ENCODE measurements around the gene PPP1R37.

DNA sequence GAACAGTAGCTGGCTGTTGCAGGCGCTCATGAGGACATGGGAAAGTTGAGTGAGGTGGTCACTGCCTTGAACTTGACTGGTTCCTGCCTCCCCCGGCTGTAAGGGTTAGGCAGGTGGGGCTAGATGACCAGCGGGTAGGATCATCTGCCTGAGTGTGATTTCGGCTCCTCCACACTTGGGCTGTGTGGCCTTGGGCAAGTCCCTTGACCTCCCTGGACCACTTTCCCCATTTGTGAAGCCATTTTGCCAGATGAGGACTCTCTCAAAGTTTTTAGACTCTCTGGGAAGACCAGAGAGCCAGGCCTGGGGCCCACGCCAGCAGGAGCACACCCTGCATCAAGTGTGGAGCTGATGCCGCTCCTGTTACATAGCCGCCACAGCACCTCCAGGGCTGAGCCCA, 9.5 kb downstream of the PPP1R37 start:
- TF ChIP-seq, protein P1, sequence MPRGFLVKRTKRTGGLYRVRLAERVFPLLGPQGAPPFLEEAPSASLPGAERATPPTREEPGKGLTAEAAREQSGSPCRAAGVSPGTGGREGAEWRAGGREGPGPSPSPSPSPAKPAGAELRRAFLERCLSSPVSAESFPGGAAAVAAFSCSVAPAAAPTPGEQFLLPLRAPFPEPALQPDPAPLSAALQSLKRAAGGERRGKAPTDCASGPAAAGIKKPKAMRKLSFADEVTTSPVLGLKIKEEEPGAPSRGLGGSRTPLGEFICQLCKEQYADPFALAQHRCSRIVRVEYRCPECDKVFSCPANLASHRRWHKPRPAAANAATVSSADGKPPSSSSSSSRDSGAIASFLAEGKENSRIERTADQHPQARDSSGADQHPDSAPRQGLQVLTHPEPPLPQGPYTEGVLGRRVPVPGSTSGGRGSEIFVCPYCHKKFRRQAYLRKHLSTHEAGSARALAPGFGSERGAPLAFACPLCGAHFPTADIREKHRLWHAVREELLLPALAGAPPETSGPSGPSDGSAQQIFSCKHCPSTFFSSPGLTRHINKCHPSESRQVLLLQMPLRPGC (tag by site-specific recombination; IDR thresholded peaks at IDR 0.05) = no peak
- TF ChIP-seq, protein P2, sequence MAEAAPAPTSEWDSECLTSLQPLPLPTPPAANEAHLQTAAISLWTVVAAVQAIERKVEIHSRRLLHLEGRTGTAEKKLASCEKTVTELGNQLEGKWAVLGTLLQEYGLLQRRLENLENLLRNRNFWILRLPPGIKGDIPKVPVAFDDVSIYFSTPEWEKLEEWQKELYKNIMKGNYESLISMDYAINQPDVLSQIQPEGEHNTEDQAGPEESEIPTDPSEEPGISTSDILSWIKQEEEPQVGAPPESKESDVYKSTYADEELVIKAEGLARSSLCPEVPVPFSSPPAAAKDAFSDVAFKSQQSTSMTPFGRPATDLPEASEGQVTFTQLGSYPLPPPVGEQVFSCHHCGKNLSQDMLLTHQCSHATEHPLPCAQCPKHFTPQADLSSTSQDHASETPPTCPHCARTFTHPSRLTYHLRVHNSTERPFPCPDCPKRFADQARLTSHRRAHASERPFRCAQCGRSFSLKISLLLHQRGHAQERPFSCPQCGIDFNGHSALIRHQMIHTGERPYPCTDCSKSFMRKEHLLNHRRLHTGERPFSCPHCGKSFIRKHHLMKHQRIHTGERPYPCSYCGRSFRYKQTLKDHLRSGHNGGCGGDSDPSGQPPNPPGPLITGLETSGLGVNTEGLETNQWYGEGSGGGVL (tag by site-specific recombination; IDR thresholded peaks at IDR 0.05) = no peak
- TF ChIP-seq, protein P3, sequence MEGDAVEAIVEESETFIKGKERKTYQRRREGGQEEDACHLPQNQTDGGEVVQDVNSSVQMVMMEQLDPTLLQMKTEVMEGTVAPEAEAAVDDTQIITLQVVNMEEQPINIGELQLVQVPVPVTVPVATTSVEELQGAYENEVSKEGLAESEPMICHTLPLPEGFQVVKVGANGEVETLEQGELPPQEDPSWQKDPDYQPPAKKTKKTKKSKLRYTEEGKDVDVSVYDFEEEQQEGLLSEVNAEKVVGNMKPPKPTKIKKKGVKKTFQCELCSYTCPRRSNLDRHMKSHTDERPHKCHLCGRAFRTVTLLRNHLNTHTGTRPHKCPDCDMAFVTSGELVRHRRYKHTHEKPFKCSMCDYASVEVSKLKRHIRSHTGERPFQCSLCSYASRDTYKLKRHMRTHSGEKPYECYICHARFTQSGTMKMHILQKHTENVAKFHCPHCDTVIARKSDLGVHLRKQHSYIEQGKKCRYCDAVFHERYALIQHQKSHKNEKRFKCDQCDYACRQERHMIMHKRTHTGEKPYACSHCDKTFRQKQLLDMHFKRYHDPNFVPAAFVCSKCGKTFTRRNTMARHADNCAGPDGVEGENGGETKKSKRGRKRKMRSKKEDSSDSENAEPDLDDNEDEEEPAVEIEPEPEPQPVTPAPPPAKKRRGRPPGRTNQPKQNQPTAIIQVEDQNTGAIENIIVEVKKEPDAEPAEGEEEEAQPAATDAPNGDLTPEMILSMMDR (tag by site-specific recombination; IDR thresholded peaks at IDR 0.05) = no peak
- no peak for TF ChIP-seq ZNF324 (tag by site-specific recombination; IDR thresholded peaks at IDR 0.05)

Measured in HEK293 (cell line).